Aorta (tissue), 5 donors: ENCODE data around the gene JPT2. TPM values are rescaled to one million over a fixed set of nuclear protein-coding genes. Genes with fewer than 3 reads are reported as not detected.
A peak's percentile ranks its signal among the peaks of the same experiment; 100 is the strongest.

Experiments
- ATAC-seq: fragments of 200-7000 bp; cut with Tn5 transposase; one replicate; pipeline ENCODE4 v1.9.1; 2022; ENCODE audit warnings: moderate library complexity; ENCODE audit not compliant: low FRiP score
- DNase-seq, 2 donors: peaks; one replicate each; pipeline ENCODE4 v3.0.0-alpha.2; 2020
- H3K27ac ChIP-seq, 2 donors: one replicate each; pipeline ENCODE4 v1.5.1; 2013; ENCODE audit warnings: low read length in 2 of 2, mild to moderate bottlenecking in 2 of 2, moderate library complexity in 2 of 2, control low read depth in 1 of 2, inconsistent platforms in 1 of 2, low read depth in 1 of 2
- H3K27me3 ChIP-seq, 2 donors: one replicate each; pipeline ENCODE4 v1.6.1; 2013; ENCODE audit warnings: control low read depth in 1 of 2, low read length in 1 of 2, mild to moderate bottlenecking in 1 of 2, moderate library complexity in 1 of 2; ENCODE audit not compliant: insufficient read depth in 2 of 2, control insufficient read depth in 1 of 2
- H3K36me3 ChIP-seq, 2 donors: one replicate each; pipeline ENCODE4 v1.6.1; 2013; ENCODE audit warnings: control low read depth in 1 of 2, low read length in 1 of 2, mild to moderate bottlenecking in 1 of 2; ENCODE audit not compliant: insufficient read depth in 2 of 2, control insufficient read depth in 1 of 2
- H3K4me1 ChIP-seq, 2 donors: one replicate each; pipeline ENCODE4 v1.6.1; 2013; ENCODE audit warnings: low read length in 2 of 2, control low read depth in 1 of 2, mild to moderate bottlenecking in 1 of 2, moderate library complexity in 1 of 2; ENCODE audit not compliant: insufficient read depth in 2 of 2, control insufficient read depth in 1 of 2
- H3K4me3 ChIP-seq, 2 donors: one replicate each; pipeline ENCODE4 v1.5.1; 2013; ENCODE audit warnings: low read length in 2 of 2, control low read depth in 1 of 2, mild to moderate bottlenecking in 1 of 2
- H3K9me3 ChIP-seq: one replicate; pipeline ENCODE4 v1.6.1; 2013; ENCODE audit warnings: mild to moderate bottlenecking, low read length; ENCODE audit not compliant: control insufficient read depth
- WGBS, 2 donors: extraction: QIAGEN DNeasy Blood & Tissue Kit; methylation state at CpG; one replicate each; pipeline ENCODE4 v1.1.7; 2013; 5-methylcytosine and 5-hydroxymethylcytosine counted together
- intact Hi-C, 2 donors: fragments of 100-400 bp; cut with DNase I; formaldehyde crosslinking; loops; one replicate each; pipeline versions ENCODE4 v1.14.2 to v1.15.0; 2022
- polyA plus RNA-seq, 2 donors: library from polyadenylated mRNA; stranded (reverse); fragments of 200-250 nt; gene quantifications; one replicate each; pipeline ENCODE4 v1.2.3, GENCODE V29; 2013
- total RNA-seq, 2 donors: library from RNA; stranded (reverse); fragmentation: NEBNext Ultra II Directional; extraction: Animal tissue kit (Norgen Biotek cat#: 25700); gene quantifications; one replicate each; pipeline ENCODE4 v1.2.1, GENCODE V29; 2021
- donor health status: healthy with polysubstance abuse.
- donor health status: Bipolar disorder and iron deficiency.
- donor health status: DM: no; HTN: no; CAD: no.
- donor health status: DM: no; HTN: no; CAD: no.
- donor health status: DM: yes; HTN: yes; CAD: no.

Gene JPT2
- total and polyA plus RNA-seq, 4 donors: 14.2 to 30.8 (median 22.0) TPM

- Histone ChIP-seq H3K27me3 (no peaks in the 10 kb centered on the region), H3K4me1 (no peaks in the 10 kb centered on the region), H3K9me3 (no peaks in the 10 kb centered on the region), H3K27ac (no peak overlapping the region), H3K4me3 (no peak overlapping the region), H3K36me3 (no peaks in the 10 kb centered on the region)
- DNase-seq: no peak
- WGBS, 2 donors: 92 to 94% methylated on average over 21 to 22 of the region's 22 CpGs
- no peak for ATAC-seq
- intact Hi-C loops: no loop called here
These were observed 56.0 kb downstream of the JPT2 start for GRCh38 chr16:1734123-1734522.

- no peak for DNase-seq
- no peaks in the 10 kb centered on the region for H3K27me3 ChIP-seq
- 97 to 98% methylated on average over 22 of the region's 22 CpGs for WGBS, 2 donors
- intact Hi-C loops: no loop called here
- no peaks in the 10 kb centered on the region for H3K4me1 ChIP-seq
- ATAC-seq: peak; percentile 19
- H3K4me3 ChIP-seq: no peak overlapping the region
- no peaks in the 10 kb centered on the region for H3K9me3 ChIP-seq
- H3K36me3 ChIP-seq: no peaks in the 10 kb centered on the region
- H3K27ac ChIP-seq: no peak overlapping the region
These were observed 56.7 kb downstream of the JPT2 start for GRCh38 chr16:1734816-1735215.

- no peaks in the 10 kb centered on the region for H3K36me3 ChIP-seq
- no peaks in the 10 kb centered on the region for H3K4me1 ChIP-seq
- intact Hi-C loops: no loop called here
These were observed 62.2 kb downstream of the JPT2 start for GRCh38 chr16:1740234-1740633.

GRCh38 chr16:1740781-1741490 lies 62.9 kb downstream of the JPT2 start:
- WGBS, 2 donors: 90 to 91% methylated on average over 29 to 30 of the region's 30 CpGs
- Histone ChIP-seq H3K4me3 (no peak overlapping the region), H3K9me3 (no peaks in the 10 kb centered on the region), H3K36me3 (no peaks in the 10 kb centered on the region), H3K27me3 (no peaks in the 10 kb centered on the region), H3K4me1 (no peaks in the 10 kb centered on the region), H3K27ac (no peak overlapping the region)
- ATAC-seq: peak; percentile 38
- intact Hi-C loops: no loop called here
- no peak for DNase-seq

More at GRCh38 chr16:1740234-1740633, 62.2 kb downstream of the JPT2 start:
- Histone ChIP-seq H3K9me3 (no peaks in the 10 kb centered on the region), H3K27ac (no peak overlapping the region), H3K4me3 (no peak overlapping the region), H3K27me3 (no peaks in the 10 kb centered on the region)
- no peak for ATAC-seq
- no peak for DNase-seq
- 97% methylated on average over 33 of the region's 33 CpGs for WGBS, 2 donors

- intact Hi-C loops: no loop called here
- 90 to 93% methylated on average over 18 to 19 of the region's 19 CpGs for WGBS, 2 donors
These were observed 63.6 kb downstream of the JPT2 start for GRCh38 chr16:1741553-1742165.

GRCh38 chr16:1743376-1744337 lies 65.6 kb downstream of the JPT2 start:
- H3K27me3 ChIP-seq: no peaks in the 10 kb centered on the region
- H3K4me1 ChIP-seq: no peaks in the 10 kb centered on the region
- H3K9me3 ChIP-seq: no peaks in the 10 kb centered on the region
- WGBS, 2 donors: 89 to 90% methylated on average over 32 of the region's 32 CpGs
- no peak for DNase-seq
- intact Hi-C loops: no loop called here
- H3K4me3 ChIP-seq: no peak overlapping the region
- no peak overlapping the region for H3K27ac ChIP-seq
- no peak for ATAC-seq
- peaks cover 0 to 8% of the 10 kb centered on the region in 2 donors for H3K36me3 ChIP-seq

More at GRCh38 chr16:1741553-1742165, 63.6 kb downstream of the JPT2 start:
- Histone ChIP-seq H3K27me3 (no peaks in the 10 kb centered on the region), H3K4me1 (no peaks in the 10 kb centered on the region), H3K9me3 (no peaks in the 10 kb centered on the region), H3K36me3 (no peaks in the 10 kb centered on the region), H3K27ac (no peak overlapping the region), H3K4me3 (no peak overlapping the region)
- DNase-seq: no peak
- ATAC-seq: peak; percentile 47

GRCh38 chr16:1744338-1744840 lies 66.3 kb downstream of the JPT2 start:
- 90% methylated on average over 24 of the region's 24 CpGs for WGBS, 2 donors
- no peak for ATAC-seq
- no peak for DNase-seq
- intact Hi-C loops: no loop called here
- Histone ChIP-seq H3K9me3 (no peaks in the 10 kb centered on the region), H3K27me3 (no peaks in the 10 kb centered on the region), H3K36me3 (peaks cover 0 to 12% of the 10 kb centered on the region in 2 donors), H3K4me1 (no peaks in the 10 kb centered on the region), H3K27ac (no peak overlapping the region), H3K4me3 (no peak overlapping the region)

GRCh38 chr16:1745181-1745899 lies 67.3 kb downstream of the JPT2 start:
- WGBS, 2 donors: 90% methylated on average over 25 of the region's 25 CpGs

More at GRCh38 chr16:1745181-1745899, 67.3 kb downstream of the JPT2 start:
- Histone ChIP-seq H3K27me3 (no peaks in the 10 kb centered on the region), H3K36me3 (peaks cover 0 to 15% of the 10 kb centered on the region in 2 donors), H3K4me1 (no peaks in the 10 kb centered on the region), H3K27ac (no peak overlapping the region), H3K4me3 (no peak overlapping the region), H3K9me3 (no peaks in the 10 kb centered on the region)
- DNase-seq (no peak), ATAC-seq (no peak)
- intact Hi-C loops: no loop called here
